Measurements from ENCODE around the gene SIT1. TPM values are rescaled to one million over a fixed set of nuclear protein-coding genes. Genes with fewer than 3 reads are reported as not detected.

Gene SIT1
- polyA plus RNA-seq, 1 donor (not counting 4 experiments of a cell fraction or from before 2014, with no cell fraction given): not detected

DNA sequence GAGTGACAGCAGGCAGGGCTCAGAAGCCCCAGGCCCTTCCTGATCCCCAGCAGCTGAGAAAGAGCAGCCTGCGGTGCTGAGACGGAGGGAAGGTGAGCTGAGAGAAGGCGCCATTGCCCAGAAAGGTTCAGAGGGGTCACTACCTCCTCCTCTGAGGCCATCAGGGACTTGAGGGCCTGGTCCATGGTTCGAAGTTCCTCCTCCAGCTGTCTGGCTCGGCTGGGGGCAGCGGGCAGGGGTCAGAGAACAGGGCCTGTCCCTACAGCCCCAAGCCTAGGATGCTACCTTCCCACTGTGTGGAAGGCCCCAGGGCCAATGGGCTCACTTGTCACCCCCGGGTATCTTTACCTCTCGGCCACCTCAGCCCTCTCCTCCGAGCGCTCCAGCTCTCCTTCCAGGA, 34.2 kb upstream of the SIT1 start:
- Histone ChIP-seq H3K4me3 (ENCODE audit: control insufficient read depth in 2 of 3, extremely low read depth in 1 of 3, insufficient read depth in 2 of 3, low read depth in 1 of 3, low read length in 3 of 3) (no peak overlapping the region), H3K79me2 (ENCODE audit: control insufficient read depth, insufficient read depth, low read length) (no peaks in the 10 kb centered on the region), H3K9me3 (ENCODE audit: control insufficient read depth, low read depth, low read length) (no peaks in the 10 kb centered on the region), H2AFZ (ENCODE audit: control insufficient read depth, low read length) (no peak overlapping the region), H3K27ac (ENCODE audit: control insufficient read depth, insufficient read depth, low read length) (no peak overlapping the region), H3K27me3 (ENCODE audit: control insufficient read depth, extremely low read depth, insufficient read depth, low read length) (no peaks in the 10 kb centered on the region), H3K9ac (ENCODE audit: control insufficient read depth, extremely low read depth, insufficient read depth, low read length) (no peak overlapping the region), H3K4me1 (ENCODE audit: control insufficient read depth, extremely low read depth, insufficient read depth, low read length) (peaks cover 16% of the 10 kb centered on the region), H3K4me2 (ENCODE audit: control insufficient read depth, extremely low read depth, insufficient read depth, low read depth, low read length) (no peak overlapping the region), H3K9me1 (ENCODE audit: control insufficient read depth, extremely low read depth, insufficient read depth, low read length) (no peaks in the 10 kb centered on the region), H4K20me1 (ENCODE audit: control insufficient read depth, extremely low read depth, insufficient read depth, low read length) (no peaks in the 10 kb centered on the region), H3K36me3 (ENCODE audit: control insufficient read depth in 2 of 2, extremely low read depth in 1 of 2, insufficient read depth in 2 of 2, low read length in 2 of 2) (peaks cover 4 to 6% of the 10 kb centered on the region in 2 experiments)
- DNase-seq (ENCODE audit: low read depth, low spot score) (no peak), FAIRE-seq (no peak)
- TF ChIP-seq, protein P1, sequence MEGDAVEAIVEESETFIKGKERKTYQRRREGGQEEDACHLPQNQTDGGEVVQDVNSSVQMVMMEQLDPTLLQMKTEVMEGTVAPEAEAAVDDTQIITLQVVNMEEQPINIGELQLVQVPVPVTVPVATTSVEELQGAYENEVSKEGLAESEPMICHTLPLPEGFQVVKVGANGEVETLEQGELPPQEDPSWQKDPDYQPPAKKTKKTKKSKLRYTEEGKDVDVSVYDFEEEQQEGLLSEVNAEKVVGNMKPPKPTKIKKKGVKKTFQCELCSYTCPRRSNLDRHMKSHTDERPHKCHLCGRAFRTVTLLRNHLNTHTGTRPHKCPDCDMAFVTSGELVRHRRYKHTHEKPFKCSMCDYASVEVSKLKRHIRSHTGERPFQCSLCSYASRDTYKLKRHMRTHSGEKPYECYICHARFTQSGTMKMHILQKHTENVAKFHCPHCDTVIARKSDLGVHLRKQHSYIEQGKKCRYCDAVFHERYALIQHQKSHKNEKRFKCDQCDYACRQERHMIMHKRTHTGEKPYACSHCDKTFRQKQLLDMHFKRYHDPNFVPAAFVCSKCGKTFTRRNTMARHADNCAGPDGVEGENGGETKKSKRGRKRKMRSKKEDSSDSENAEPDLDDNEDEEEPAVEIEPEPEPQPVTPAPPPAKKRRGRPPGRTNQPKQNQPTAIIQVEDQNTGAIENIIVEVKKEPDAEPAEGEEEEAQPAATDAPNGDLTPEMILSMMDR (optimal IDR thresholded peaks at IDR 0.05 in 1 of 3, IDR thresholded peaks at IDR 0.05 in 1 of 3, conservative IDR thresholded peaks at IDR 0.05 in 1 of 3; ENCODE audit: extremely low read depth in 1 of 3, insufficient read depth in 2 of 3, low read length in 3 of 3): no peak
- no peak for TF ChIP-seq EZH2 (IDR thresholded peaks at IDR 0.05; ENCODE audit: low read length)
- dilution Hi-C loops (cut with MboI; ENCODE audit: extremely low pct_ligation_motif_present, low sequenced_read_pairs): no loop called here

DNA sequence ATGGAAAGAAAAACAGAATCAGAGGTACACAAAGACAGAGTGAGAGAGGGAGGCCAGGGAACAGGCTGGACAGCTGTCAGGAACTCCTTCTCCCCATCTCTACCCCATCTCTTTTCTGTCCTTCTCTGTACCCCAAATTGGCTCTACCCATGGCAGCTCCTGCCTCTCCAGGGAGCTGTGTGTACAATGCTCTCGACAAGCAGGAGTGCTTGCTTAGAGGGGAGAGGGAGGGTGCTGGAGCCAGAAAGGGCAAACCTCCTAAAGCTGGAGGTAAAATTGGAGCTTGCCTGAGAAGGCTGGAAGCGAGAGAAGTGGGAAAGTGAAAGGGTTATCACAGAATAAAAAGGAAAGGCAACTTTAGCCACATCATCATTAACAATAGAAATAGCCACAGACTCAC, 32.6 kb upstream of the SIT1 start:
- TF ChIP-seq, protein P1 (optimal IDR thresholded peaks at IDR 0.05 in 1 of 3, IDR thresholded peaks at IDR 0.05 in 1 of 3, conservative IDR thresholded peaks at IDR 0.05 in 1 of 3; ENCODE audit: extremely low read depth in 1 of 3, insufficient read depth in 2 of 3, low read length in 3 of 3): no peak
- TF ChIP-seq EZH2 (IDR thresholded peaks at IDR 0.05; ENCODE audit: low read length): no peak
- no peak overlapping the region for H3K4me2 ChIP-seq (ENCODE audit: control insufficient read depth, extremely low read depth, insufficient read depth, low read depth, low read length)

More for the DNA sequence above, 32.6 kb upstream of the SIT1 start:
- FAIRE-seq (no peak), DNase-seq (ENCODE audit: low read depth, low spot score) (no peak)
- no peaks in the 10 kb centered on the region for H4K20me1 ChIP-seq (ENCODE audit: control insufficient read depth, extremely low read depth, insufficient read depth, low read length)
- no peaks in the 10 kb centered on the region for H3K9me3 ChIP-seq (ENCODE audit: control insufficient read depth, low read depth, low read length)
- H3K27ac ChIP-seq (ENCODE audit: control insufficient read depth, insufficient read depth, low read length): no peak overlapping the region
- H3K9me1 ChIP-seq (ENCODE audit: control insufficient read depth, extremely low read depth, insufficient read depth, low read length): no peaks in the 10 kb centered on the region
- H3K4me1 ChIP-seq (ENCODE audit: control insufficient read depth, extremely low read depth, insufficient read depth, low read length): peaks cover 4% of the 10 kb centered on the region
- no peak overlapping the region for H3K9ac ChIP-seq (ENCODE audit: control insufficient read depth, extremely low read depth, insufficient read depth, low read length)
- no peaks in the 10 kb centered on the region for H3K27me3 ChIP-seq (ENCODE audit: control insufficient read depth, extremely low read depth, insufficient read depth, low read length)
- H2AFZ ChIP-seq (ENCODE audit: control insufficient read depth, low read length): no peak overlapping the region
- H3K4me3 ChIP-seq (ENCODE audit: control insufficient read depth in 2 of 3, extremely low read depth in 1 of 3, insufficient read depth in 2 of 3, low read depth in 1 of 3, low read length in 3 of 3): no peak overlapping the region
- H3K36me3 ChIP-seq (ENCODE audit: control insufficient read depth in 2 of 2, extremely low read depth in 1 of 2, insufficient read depth in 2 of 2, low read length in 2 of 2): peaks cover 4 to 6% of the 10 kb centered on the region in 2 experiments
- dilution Hi-C loops (cut with MboI; ENCODE audit: extremely low pct_ligation_motif_present, low sequenced_read_pairs): no loop called here
- H3K79me2 ChIP-seq (ENCODE audit: control insufficient read depth, insufficient read depth, low read length): no peaks in the 10 kb centered on the region
